Activated T-helper 1 cell treated with anti-CD3 and anti-CD28 coated beads, Interleukin-2, amount 50 U/mL, for 16 hours (primary cell): ENCODE results near the gene RNF182.
"Not testable (repeated sequence)": the region's sequence is repeated elsewhere in the genome, so short reads cannot be mapped to it uniquely, and the experiment has no call there.

Experiments
- DNase-seq, 2 donors: peaks; one replicate each; pipeline ENCODE4 v3.0.0-alpha.2; 2020; ENCODE audit warnings: low read depth in 1 of 2, low spot score in 1 of 2

Gene RNF182

GRCh38 chr6:13916230-13916944, 8.4 kb upstream of the RNF182 start:
- DNase-seq: no peak

DNA sequence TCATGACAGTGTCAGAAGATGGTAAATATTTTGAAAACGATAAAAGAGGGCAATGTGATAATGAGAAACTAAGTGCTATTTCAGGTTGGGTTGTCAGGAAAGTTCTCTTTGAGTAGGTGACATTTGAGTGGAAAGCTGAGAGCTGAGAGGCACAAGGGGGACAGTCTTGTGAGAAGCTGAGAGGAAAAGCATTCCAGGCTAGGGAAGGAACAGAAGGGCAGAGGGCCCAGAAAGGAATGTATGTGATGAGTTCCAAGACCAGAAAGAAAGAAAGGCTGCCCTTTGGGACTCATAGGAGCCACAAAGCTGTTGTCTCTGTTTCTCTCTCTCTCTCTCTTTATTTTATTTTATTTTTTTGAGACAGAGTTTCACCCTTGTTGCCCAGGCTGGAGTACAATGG, 7.6 kb upstream of the RNF182 start:
- DNase-seq: no peak

DNA sequence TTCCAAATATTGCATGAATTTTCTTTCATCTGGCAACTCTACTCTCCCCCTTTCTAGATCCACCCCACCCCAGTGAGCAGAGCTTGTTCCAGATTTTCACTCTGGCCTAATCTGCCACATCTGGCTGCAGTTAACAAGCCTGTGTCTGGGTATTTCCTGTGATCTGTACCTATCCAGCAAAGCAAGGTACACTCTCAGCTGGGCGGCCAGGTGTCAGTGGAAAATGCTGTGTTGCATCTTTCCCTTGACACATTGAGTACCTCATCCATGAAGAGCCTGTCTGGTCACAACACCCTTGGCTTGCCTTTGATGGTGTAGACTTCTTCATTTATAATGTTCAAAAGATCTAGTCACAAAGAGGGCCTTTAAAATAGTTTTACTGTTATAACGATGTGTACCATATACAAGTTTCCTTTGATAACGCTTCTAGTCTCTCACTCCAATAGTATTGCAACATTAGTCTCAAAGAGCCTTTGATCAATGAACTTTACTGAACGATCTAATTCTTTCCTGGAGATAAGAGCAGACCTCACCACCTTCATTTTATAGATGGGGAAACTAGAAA, 6.0 kb upstream of the RNF182 start:
- DNase-seq: no peak

DNA sequence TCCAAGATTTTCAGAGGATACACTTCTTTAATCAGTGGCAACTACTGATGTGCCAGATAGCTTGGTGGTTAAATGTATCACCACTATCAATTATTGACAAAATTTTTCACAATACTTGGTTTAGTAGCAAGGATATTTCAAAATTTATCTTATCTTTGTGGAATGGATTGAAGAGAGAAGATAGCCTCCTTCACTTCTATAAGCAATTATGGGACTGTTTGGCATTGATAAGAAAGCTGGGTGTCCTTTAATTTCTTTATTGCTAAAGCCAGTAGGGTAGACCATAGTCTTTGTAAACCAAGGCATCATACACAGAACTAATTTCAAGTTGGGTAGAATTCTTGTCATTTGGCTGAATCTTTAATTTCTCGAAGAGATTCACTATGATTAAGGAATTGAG, 4.9 kb upstream of the RNF182 start:
- no peak for DNase-seq

GRCh38 chr6:13920552-13920951, 4.2 kb upstream of the RNF182 start:
- no peak for DNase-seq

DNA sequence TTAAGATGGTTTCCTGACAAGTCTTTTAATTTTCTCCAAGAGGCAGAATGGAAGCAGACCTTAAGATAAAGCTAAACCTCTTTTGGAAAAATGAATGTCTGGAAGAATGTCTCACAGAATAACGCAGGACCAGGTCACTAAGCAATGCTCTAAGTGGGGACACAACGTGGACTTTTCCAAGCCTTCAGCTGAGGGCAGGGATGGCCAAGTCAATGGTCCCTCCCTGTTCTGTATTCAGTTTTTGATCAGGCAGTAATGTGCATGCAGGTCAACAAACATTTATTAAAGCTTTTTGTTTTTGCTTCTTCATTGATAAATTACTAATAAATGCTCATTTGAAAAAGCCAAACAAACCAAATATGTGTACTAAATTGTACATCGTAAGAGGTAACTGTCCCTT, 2.0 kb upstream of the RNF182 start:
- DNase-seq: no peak

- DNase-seq: no peak
These were observed 1.1 kb upstream of the RNF182 start for GRCh38 chr6:13923527-13924145.

GRCh38 chr6:13924146-13924948, 405 bp upstream of the RNF182 start:
- DNase-seq: peak in 1 of 2 donors; percentile 18

DNA sequence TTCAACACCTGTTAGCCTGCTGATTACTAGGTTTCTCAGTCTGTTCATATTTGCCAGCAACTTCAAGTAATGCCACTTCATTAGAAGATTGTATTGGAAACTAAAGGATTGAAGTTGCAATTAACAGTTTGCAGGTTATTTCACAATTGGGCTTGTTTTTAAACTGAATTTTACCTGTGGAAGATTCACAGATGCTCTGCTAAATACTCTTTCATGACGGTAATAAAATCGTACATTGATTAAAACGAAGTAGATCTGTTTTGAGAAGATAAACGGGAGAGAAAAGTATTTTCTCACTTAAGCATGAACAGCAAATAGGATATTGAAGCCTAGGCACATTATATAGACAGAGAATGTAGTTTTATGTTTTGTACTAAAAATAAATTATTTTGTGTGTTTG, 1.6 kb downstream of the RNF182 start:
- no peak for DNase-seq

GRCh38 chr6:13927203-13927602, 2.5 kb downstream of the RNF182 start:
- DNase-seq: no peak

- no peak for DNase-seq
These were observed 4.4 kb downstream of the RNF182 start for GRCh38 chr6:13929196-13929595.

GRCh38 chr6:13931797-13932402, 7.1 kb downstream of the RNF182 start:
- DNase-seq: no peak

GRCh38 chr6:13932785-13933184, 8.0 kb downstream of the RNF182 start:
- no peak for DNase-seq

DNA sequence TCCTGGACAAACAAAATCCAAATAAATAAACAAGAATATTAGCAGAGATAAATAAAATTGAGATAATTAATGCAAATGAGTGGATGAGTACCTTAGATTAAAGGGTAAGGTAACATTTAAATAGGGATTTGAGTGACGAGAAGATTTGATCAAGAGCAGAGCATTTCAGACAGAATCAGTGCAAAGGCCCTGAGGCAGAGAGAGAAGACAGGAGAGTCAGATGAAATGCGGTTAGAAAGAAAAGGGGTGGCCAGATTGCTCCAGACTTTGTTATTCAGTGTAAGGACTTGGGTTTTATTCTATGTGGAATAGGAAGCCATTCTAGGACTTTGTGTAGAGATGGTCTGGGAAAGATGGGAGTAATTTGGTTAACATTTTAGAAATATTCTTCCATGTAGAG, 10.0 kb downstream of the RNF182 start:
- DNase-seq: no peak

GRCh38 chr6:13935190-13935880, 10.6 kb downstream of the RNF182 start:
- no peak for DNase-seq

- not testable (repeated sequence) for DNase-seq
These were observed 11.1 kb downstream of the RNF182 start for GRCh38 chr6:13935881-13936261.

- no peak for DNase-seq
These were observed 17.1 kb downstream of the RNF182 start for GRCh38 chr6:13941902-13942301.

DNA sequence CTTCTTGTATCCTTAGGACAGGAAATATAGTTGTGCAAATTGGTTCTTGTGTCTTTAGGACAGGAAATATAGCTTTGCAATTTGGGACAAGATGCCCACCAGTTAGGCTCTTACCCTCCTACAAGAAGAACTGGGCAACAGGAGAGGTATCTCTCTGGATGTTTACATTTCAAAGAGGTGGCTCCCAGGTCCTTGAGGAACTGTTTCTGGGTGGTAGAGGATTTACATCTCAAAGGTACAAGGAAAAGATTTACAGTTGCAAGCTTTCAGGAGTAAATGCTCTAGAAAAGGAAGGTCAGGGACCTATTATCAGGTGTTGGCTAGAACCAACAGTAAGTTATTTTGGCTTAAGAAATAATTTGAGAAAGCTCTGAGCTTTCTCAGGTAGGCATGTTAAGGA, 19.2 kb downstream of the RNF182 start:
- DNase-seq: no peak

GRCh38 chr6:13946506-13946905, 21.8 kb downstream of the RNF182 start:
- no peak for DNase-seq

DNA sequence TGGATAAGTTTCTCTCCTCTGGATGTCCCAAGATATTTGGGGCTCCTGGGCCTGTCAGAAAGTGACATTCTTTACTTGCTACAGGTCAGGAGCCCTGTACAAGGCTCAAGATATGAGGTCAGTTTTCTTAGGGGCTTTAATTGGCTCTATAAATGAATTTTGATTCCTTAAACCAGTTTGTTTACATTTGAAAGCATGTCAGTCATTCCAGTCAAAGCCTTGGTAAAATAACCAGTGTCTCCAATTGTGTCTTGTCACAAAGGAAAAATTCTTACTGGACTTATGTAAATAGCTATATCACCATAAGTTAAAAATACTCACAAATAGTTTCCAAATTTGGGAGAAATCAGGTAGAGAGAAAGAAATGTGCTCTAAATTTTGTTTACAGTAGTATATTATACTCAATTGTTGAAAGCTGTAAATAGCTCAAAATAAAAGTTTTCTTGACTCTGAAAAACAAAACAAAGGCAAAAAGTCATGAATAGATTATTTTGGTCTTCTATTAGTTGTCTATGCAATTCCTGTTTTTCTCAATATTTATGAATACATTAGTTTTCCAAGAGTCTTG, 22.9 kb downstream of the RNF182 start:
- DNase-seq: no peak

- DNase-seq: no peak
These were observed 27.3 kb downstream of the RNF182 start for GRCh38 chr6:13952101-13952500.
